GM12865 (cell line): Measurements from ENCODE around the gene TBC1D22A.

Experiments
- DNase-seq: peaks from one replicate; pipeline ENCODE4 v3.0.0; 2010; ENCODE audit warnings: low read depth
- H3K4me3 ChIP-seq: 2 replicates; pipeline ENCODE4 v1.5.1; 2011; ENCODE audit warnings: mild to moderate bottlenecking, low read depth, low read length, control low read depth
- CTCF ChIP-seq: IDR thresholded peaks from 2 replicates; pipeline ENCODE4 v1.5.1; 2011; ENCODE audit warnings: low read length, control low read depth, low read depth, inconsistent platforms; ENCODE audit not compliant: insufficient read depth; ENCODE audit errors: missing control alignments

TBC1D22A gene

GRCh38 chr22:47195484-47196165 lies 433.2 kb downstream of the TBC1D22A start:
- TF ChIP-seq CTCF: no peak
- DNase-seq: no peak
- no peak overlapping the region for H3K4me3 ChIP-seq

GRCh38 chr22:47196166-47196849 lies 433.9 kb downstream of the TBC1D22A start:
- no peak for DNase-seq
- TF ChIP-seq CTCF: no peak
- H3K4me3 ChIP-seq: no peak overlapping the region

GRCh38 chr22:47196881-47197772 lies 434.7 kb downstream of the TBC1D22A start:
- no peak overlapping the region for H3K4me3 ChIP-seq
- no peak for TF ChIP-seq CTCF
- no peak for DNase-seq

DNA sequence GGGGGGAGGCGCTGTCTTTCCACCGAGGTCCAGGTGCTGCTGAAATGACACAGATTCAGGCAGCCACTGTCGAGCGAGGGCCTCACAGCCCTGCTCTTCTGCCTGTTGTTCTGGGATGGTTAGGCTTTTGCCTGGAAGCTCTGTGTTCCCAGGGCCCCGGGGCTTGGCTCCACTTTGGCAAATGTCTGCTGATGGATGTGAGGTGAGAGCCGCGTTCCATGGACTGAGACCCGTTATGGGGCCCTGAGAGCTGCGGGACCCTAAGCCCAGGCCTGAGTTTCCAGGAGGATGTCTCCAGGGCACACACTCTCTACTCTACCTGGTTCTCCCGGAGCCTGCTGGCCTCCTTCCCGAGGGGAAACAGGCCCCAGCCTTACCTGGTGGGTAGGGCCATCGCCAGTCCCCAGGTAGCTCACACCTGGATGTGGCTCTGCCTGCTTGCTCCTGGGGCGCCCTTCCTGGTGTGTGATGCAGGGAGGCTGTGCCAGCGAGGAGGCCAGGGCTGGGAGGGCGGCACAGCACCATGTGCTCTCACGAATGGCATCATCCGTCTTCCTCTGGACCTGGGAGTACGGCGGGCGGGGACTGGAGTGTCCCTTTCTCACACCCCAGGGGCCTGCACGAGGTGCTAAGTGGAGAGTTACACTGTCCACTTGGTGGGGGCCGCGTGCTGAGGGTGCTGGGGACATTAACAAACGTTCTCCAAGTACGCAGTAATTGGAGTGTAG lies 435.5 kb downstream of the TBC1D22A start:
- no peak overlapping the region for H3K4me3 ChIP-seq
- TF ChIP-seq CTCF: no peak
- no peak for DNase-seq

- no peak overlapping the region for H3K4me3 ChIP-seq
- no peak for TF ChIP-seq CTCF
- DNase-seq: no peak
These were observed 436.4 kb downstream of the TBC1D22A start for GRCh38 chr22:47198801-47199251.

GRCh38 chr22:47199261-47199978 lies 437.0 kb downstream of the TBC1D22A start:
- no peak for TF ChIP-seq CTCF
- DNase-seq: no peak
- H3K4me3 ChIP-seq: no peak overlapping the region
